Cardiac muscle cell (in vitro differentiated cells and primary cell): ENCODE measurements around the gene GUCY1B1. TPM values are rescaled to one million over a fixed set of nuclear protein-coding genes. Genes with fewer than 3 reads are reported as not detected.
A peak's percentile ranks its signal among the peaks of the same experiment; 100 is the strongest.

Experiments
- DNase-seq, 2 donors: peaks; one replicate each; pipeline versions ENCODE4 v3.0.0 to v3.0.0-alpha.2; 2010 to 2017; ENCODE audit warnings: low read depth in 1 of 2, low spot score in 1 of 2
- H3K27ac ChIP-seq: fragments of 200-600 bp; sonication (generic); 2 replicates; pipeline ENCODE4 v1.5.1; 2016
- H3K27me3 ChIP-seq: fragments of 200-600 bp; sonication (generic); 2 replicates; pipeline ENCODE4 v1.6.0; 2016; ENCODE audit warnings: control low read depth
- H3K36me3 ChIP-seq: fragments of 200-600 bp; sonication (generic); 2 replicates; pipeline ENCODE4 v1.5.1; 2016; ENCODE audit warnings: control low read depth
- H3K4me1 ChIP-seq: fragments of 200-600 bp; sonication (generic); 2 replicates; pipeline ENCODE4 v1.8.1; 2017; ENCODE audit warnings: low read depth, mild to moderate bottlenecking, mixed run types
- H3K4me3 ChIP-seq: fragments of 200-600 bp; sonication (generic); 2 replicates; pipeline ENCODE4 v1.5.1; 2016; ENCODE audit warnings: mild to moderate bottlenecking
- H3K9me3 ChIP-seq: fragments of 200-600 bp; sonication (generic); 2 replicates; pipeline ENCODE4 v1.5.1; 2017; ENCODE audit warnings: low read depth, mild to moderate bottlenecking, control low read depth
- polyA plus RNA-seq: library from polyadenylated mRNA; unstranded; fragments of >200 nt; fragmentation: Nextera tagmentation; extraction: Ambion mirVana; gene quantifications from 2 replicates; pipeline ENCODE4 v1.2.1, GENCODE V29; 2016
- total RNA-seq: library from RNA; depleted of rRNA; stranded (reverse); fragments of >200 nt; gene quantifications from 2 replicates; pipeline ENCODE4 v1.2.3, GENCODE V29; 2016
- TF ChIP-seq, protein P1 (sequence below): IDR thresholded peaks from 2 replicates; pipeline ENCODE4 v1.5.1; 2012; ENCODE audit warnings: low read depth, mild to moderate bottlenecking, low read length

Gene GUCY1B1
- 26.6 TPM in 2 replicates for total RNA-seq
- polyA plus RNA-seq: 19.1 and 34.6 TPM in 2 replicates

DNA sequence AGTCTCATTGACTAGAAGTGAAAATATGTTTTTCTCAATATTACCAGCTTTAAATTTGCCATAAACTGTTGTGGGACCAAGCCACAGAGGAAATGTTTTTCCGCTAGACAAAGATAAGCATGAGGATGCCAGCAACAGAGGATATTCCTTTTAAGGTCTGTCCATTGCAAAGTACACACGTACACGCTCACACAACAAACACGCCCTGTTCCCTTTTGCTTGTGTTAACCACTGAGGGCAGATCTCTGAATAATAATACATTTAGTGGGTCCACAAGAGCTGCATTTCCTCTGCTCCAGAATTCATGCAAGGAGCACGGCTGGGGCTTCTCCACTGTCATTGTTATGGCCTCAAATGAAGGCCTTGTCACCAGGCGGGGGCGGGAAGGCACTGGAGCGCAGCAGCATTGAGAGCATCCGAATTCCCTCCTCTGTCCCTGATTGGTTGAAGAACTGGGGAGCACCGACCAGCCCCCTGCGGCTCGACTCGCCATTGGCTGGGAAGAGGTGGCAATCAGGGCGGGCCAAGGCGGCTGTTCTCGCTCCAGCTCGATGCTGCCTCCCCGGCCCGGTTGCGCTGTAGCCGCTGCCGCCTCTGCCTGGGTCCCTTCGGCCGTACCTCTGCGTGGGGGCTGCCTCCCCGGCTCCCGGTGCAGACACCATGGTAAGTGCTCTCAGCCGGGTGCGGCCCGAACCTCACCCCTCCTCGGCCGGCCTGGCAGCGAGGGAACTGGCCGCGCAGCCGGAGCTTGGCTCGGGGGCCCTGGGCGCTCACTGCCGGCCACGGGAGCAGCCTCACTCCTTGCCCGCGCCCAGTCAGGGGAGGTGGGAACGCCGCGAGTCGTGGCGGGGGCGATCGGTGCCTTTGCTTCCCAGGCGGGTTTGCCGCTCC is at the start of gene GUCY1B1:
GUCY1B1 (plus strand) TSS at position 541 of the 891 bp plus-strand sequence; CDS start at position 661, 120 bp downstream.
- peak; percentile 94 to 97 for DNase-seq
- Histone ChIP-seq H3K27me3 (no peaks in the 10 kb centered on the region), H3K27ac (peak within 1 kb of the TSS; percentile 24), H3K36me3 (no peaks in the 10 kb centered on the region), H3K9me3 (no peaks in the 10 kb centered on the region), H3K4me1 (peaks cover 10% of the 10 kb centered on the region), H3K4me3 (peak within 1 kb of the TSS; percentile 49)
- TF ChIP-seq, protein P1, sequence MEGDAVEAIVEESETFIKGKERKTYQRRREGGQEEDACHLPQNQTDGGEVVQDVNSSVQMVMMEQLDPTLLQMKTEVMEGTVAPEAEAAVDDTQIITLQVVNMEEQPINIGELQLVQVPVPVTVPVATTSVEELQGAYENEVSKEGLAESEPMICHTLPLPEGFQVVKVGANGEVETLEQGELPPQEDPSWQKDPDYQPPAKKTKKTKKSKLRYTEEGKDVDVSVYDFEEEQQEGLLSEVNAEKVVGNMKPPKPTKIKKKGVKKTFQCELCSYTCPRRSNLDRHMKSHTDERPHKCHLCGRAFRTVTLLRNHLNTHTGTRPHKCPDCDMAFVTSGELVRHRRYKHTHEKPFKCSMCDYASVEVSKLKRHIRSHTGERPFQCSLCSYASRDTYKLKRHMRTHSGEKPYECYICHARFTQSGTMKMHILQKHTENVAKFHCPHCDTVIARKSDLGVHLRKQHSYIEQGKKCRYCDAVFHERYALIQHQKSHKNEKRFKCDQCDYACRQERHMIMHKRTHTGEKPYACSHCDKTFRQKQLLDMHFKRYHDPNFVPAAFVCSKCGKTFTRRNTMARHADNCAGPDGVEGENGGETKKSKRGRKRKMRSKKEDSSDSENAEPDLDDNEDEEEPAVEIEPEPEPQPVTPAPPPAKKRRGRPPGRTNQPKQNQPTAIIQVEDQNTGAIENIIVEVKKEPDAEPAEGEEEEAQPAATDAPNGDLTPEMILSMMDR: peak; percentile 38

DNA sequence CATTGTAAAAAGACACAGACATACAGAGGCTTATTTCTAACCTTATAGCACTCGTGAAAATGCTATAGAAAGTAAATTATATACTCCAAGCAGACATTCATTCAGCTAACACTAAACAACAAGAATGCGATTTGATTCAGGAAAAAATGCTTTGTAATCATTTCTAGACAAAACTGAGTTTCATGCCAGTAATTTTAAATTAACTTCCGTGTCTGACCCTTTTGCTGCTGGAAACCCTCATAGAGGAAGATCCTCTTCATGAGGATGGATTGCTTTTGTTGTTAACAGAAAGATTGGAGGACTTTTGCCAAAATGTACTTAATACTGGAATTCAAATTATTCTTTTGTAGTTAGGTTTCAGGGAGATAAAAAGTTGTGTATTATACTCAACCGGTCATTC is 48.9 kb upstream of the GUCY1B1 start:
- no peak overlapping the region for H3K27ac ChIP-seq
- peaks cover 32% of the 10 kb centered on the region for H3K4me1 ChIP-seq
- H3K36me3 ChIP-seq: peaks cover 58% of the 10 kb centered on the region
- H3K27me3 ChIP-seq: no peaks in the 10 kb centered on the region
- H3K4me3 ChIP-seq: no peak overlapping the region
- TF ChIP-seq, protein P1: no peak
- no peak for DNase-seq
- no peaks in the 10 kb centered on the region for H3K9me3 ChIP-seq

DNA sequence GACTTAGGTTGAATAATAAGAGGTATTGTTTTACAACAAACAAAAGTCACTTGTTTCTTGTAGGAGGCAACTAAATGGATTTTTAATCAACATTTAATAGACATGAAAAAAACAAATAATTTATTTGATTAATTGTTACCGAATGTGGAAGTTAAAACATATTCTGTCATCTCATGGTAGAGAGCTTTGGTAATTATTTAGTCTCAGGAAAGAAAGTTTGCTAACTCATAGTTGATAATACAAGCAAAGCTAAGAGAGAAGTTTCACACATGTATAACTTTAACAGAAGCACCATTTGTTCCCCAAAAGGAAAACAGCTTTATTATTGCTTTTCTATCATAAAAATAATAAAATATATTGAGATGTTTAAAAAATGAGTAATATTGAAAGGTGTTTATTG is 47.3 kb upstream of the GUCY1B1 start:
- TF ChIP-seq, protein P1: no peak
- no peak overlapping the region for H3K27ac ChIP-seq
- H3K36me3 ChIP-seq: peaks cover 71% of the 10 kb centered on the region
- H3K27me3 ChIP-seq: no peaks in the 10 kb centered on the region
- no peak for DNase-seq
- H3K4me1 ChIP-seq: peaks cover 18% of the 10 kb centered on the region
- no peak overlapping the region for H3K4me3 ChIP-seq
- H3K9me3 ChIP-seq: no peaks in the 10 kb centered on the region

DNA sequence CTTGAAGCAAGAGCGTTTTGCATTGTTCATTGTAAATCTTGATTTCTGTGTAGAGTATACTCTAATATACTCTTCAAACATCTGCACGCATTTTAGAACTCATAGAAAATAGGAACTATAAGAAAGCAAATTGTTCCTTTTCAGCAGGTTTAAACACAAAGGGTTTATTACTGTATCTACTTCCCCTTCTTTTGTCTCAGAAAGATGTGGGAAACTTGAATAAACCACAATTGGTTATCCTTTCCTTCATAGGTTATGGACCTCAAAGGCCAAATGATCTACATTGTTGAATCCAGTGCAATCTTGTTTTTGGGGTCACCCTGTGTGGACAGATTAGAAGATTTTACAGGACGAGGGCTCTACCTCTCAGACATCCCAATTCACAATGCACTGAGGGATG is 46.0 kb upstream of the GUCY1B1 start:
- TF ChIP-seq, protein P1: no peak
- no peak for DNase-seq
- no peak overlapping the region for H3K27ac ChIP-seq
- H3K4me3 ChIP-seq: no peak overlapping the region
- peaks cover 6% of the 10 kb centered on the region for H3K4me1 ChIP-seq
- H3K9me3 ChIP-seq: no peaks in the 10 kb centered on the region
- peaks cover 75% of the 10 kb centered on the region for H3K36me3 ChIP-seq
- H3K27me3 ChIP-seq: no peaks in the 10 kb centered on the region

DNA sequence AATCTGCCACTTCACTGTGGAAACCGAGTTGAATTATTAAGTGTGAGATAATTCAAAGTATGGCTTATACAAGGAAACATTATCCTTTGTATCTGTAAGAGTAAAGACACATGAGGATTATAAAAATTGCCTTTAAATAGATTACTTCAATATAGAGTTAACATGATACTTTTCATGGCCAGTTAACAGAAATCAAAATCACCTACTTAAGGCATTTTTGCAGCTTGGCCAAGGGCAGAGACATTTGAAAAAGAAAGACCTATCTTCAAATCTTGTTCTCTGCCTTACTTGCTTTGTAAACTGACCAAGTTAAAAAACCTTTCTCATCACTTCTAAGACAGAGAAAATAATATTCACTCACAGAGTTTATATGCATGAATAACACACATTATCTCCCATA is 44.9 kb upstream of the GUCY1B1 start:
- H3K4me3 ChIP-seq: no peak overlapping the region
- no peaks in the 10 kb centered on the region for H3K27me3 ChIP-seq
- H3K36me3 ChIP-seq: peaks cover 79% of the 10 kb centered on the region
- DNase-seq: no peak
- TF ChIP-seq, protein P1: no peak
- no peak overlapping the region for H3K27ac ChIP-seq
- H3K4me1 ChIP-seq: peaks cover 2% of the 10 kb centered on the region
- no peaks in the 10 kb centered on the region for H3K9me3 ChIP-seq
